Measurements from ENCODE around the gene HIC1.

HIC1 gene

GRCh38 chr17:2047590-2047989 lies 7.3 kb upstream of the HIC1 start:
- no peak for DNase-seq (ENCODE audit: low read depth)
- no peak overlapping the region for H3K4me3 ChIP-seq (ENCODE audit: low read depth, low read length)
- in situ Hi-C loops (cut with HindIII; ENCODE audit: low sequenced_read_pairs) = no loop called here
- TF ChIP-seq CTCF (IDR thresholded peaks at IDR 0.05; ENCODE audit: low read depth, low read length, missing control alignments) = no peak

GRCh38 chr17:2048805-2049204 lies 6.1 kb upstream of the HIC1 start:
- DNase-seq (ENCODE audit: low read depth) = no peak
- in situ Hi-C loops (cut with HindIII; ENCODE audit: low sequenced_read_pairs) = no loop called here
- peak overlapping the region; percentile 52 for H3K4me3 ChIP-seq (ENCODE audit: low read depth, low read length)
- no peak for TF ChIP-seq CTCF (IDR thresholded peaks at IDR 0.05; ENCODE audit: low read depth, low read length, missing control alignments)

- DNase-seq (ENCODE audit: low read depth) = no peak
- in situ Hi-C loops (cut with HindIII; ENCODE audit: low sequenced_read_pairs) = no loop called here
- no peak for TF ChIP-seq CTCF (IDR thresholded peaks at IDR 0.05; ENCODE audit: low read depth, low read length, missing control alignments)
- peak overlapping the region; percentile 52 for H3K4me3 ChIP-seq (ENCODE audit: low read depth, low read length)
Observed at GRCh38 chr17:2049333-2050299, 5.3 kb upstream of the HIC1 start.

- no peak for TF ChIP-seq CTCF (IDR thresholded peaks at IDR 0.05; ENCODE audit: low read depth, low read length, missing control alignments)
- in situ Hi-C loops (cut with HindIII; ENCODE audit: low sequenced_read_pairs) = no loop called here
- DNase-seq (ENCODE audit: low read depth) = no peak
- H3K4me3 ChIP-seq (ENCODE audit: low read depth, low read length) = peak overlapping the region; percentile 38
Observed at GRCh38 chr17:2050300-2051060, 4.4 kb upstream of the HIC1 start.

GRCh38 chr17:2051061-2051932 lies 3.6 kb upstream of the HIC1 start:
- no peak for DNase-seq (ENCODE audit: low read depth)

More at GRCh38 chr17:2051061-2051932, 3.6 kb upstream of the HIC1 start:
- TF ChIP-seq CTCF (IDR thresholded peaks at IDR 0.05; ENCODE audit: low read depth, low read length, missing control alignments) = no peak
- in situ Hi-C loops (cut with HindIII; ENCODE audit: low sequenced_read_pairs) = no loop called here
- H3K4me3 ChIP-seq (ENCODE audit: low read depth, low read length) = peak overlapping the region; percentile 38
